Esophagus squamous epithelium (tissue), 5 donors: ENCODE measurements around the gene CCDC28B. TPM values are rescaled to one million over a fixed set of nuclear protein-coding genes. Genes with fewer than 3 reads are reported as not detected.

Experiments used
- DNase-seq: peaks from one replicate; lab custom pipeline; 2025; lab: John Stamatoyannopoulos, UW
- H3K27ac ChIP-seq, 4 donors: fragments of 200-600 bp; sonication (generic); one replicate each; pipeline ENCODE4 v1.5.1; 2016 to 2019; ENCODE audit warnings: mild to moderate bottlenecking in 1 of 4
- H3K27me3 ChIP-seq, 4 donors: fragments of 200-600 bp; sonication (generic); 1 replicate in 3 of 4; 2 replicates in 1 of 4; pipeline versions ENCODE4 v1.5.1 to v1.6.0; 2017 to 2021; ENCODE audit warnings: antibody characterized with exemption in 1 of 4
- H3K36me3 ChIP-seq, 3 donors: fragments of 200-600 bp; sonication (generic); one replicate each; pipeline ENCODE4 v1.5.1; 2016 to 2019
- H3K4me1 ChIP-seq, 3 donors: fragments of 200-600 bp; sonication (generic); one replicate each; pipeline ENCODE4 v1.5.1; 2017 to 2019
- H3K4me3 ChIP-seq, 4 donors: fragments of 200-600 bp; sonication (generic); 1 replicate in 3 of 4; 2 replicates in 1 of 4; pipeline ENCODE4 v1.5.1; 2016 to 2019; ENCODE audit warnings: mild to moderate bottlenecking in 2 of 4, moderate library complexity in 1 of 4
- H3K9me3 ChIP-seq, 3 donors: fragments of 200-600 bp; sonication (generic); one replicate each; pipeline ENCODE4 v1.5.1; 2016 to 2019
- CTCF ChIP-seq, 6 experiments: fragments of 450-650 bp in 4 of 6; fragments of 200-600 bp in 2 of 6; sonication (generic) in 2 of 6; IDR thresholded peaks; one replicate each; pipeline ENCODE4 v1.5.1; 2016 to 2019; ENCODE audit warnings: antibody characterized with exemption in 6 of 6, mild to moderate bottlenecking in 4 of 6, moderate library complexity in 4 of 6
- POLR2A ChIP-seq, 4 donors: fragments of 450-650 bp; IDR thresholded peaks; one replicate each; pipeline ENCODE4 v1.6.1; 2017; ENCODE audit warnings: antibody characterized with exemption in 4 of 4, mild to moderate bottlenecking in 4 of 4, moderate library complexity in 3 of 4
- WGBS, 2 donors: methylation state at CpG; one replicate each; pipeline ENCODE4 v1.1.5; 2018; 5-methylcytosine and 5-hydroxymethylcytosine counted together
- intact Hi-C: fragments of 100-400 bp; cut with DNase I; formaldehyde crosslinking; loops from one replicate; pipeline ENCODE4 v1.15.0; 2022
- total RNA-seq, 4 donors: library from RNA; depleted of rRNA; stranded (reverse); fragments of >200 nt; gene quantifications; one replicate each; pipeline ENCODE4 v1.1.0, GENCODE V29; 2016
- donor health status: DM: yes; HTN: yes; CAD: no.

Gene CCDC28B
- total RNA-seq, 4 donors from 2014 or later: 0.88 to 2.9 (median 1.6) TPM

GRCh38 chr1:32246888-32247273, 46.5 kb downstream of the CCDC28B start, which contains the start of gene FAM167B:
Gene FAM167B, plus strand, starts transcription at chr1:32247222. Its CDS starts 200 bp downstream, at chr1:32247422.
- no peak for DNase-seq
- H3K27ac ChIP-seq: peak within 1 kb of the TSS; percentile 5 to 83 (median 64)
- 20 to 34% methylated on average over 2 to 3 of the region's 3 CpGs for WGBS, 2 donors
- no peaks in the 10 kb centered on the region for H3K36me3 ChIP-seq
- H3K27me3 ChIP-seq: no peaks in the 10 kb centered on the region
- intact Hi-C loops: no loop called here
- TF ChIP-seq POLR2A (IDR thresholded peaks at IDR 0.05) (no peak), CTCF (IDR thresholded peaks at IDR 0.05) (no peak)
- H3K4me1 ChIP-seq: peaks cover 8 to 74% (median 39%) of the 10 kb centered on the region in 3 donors
- H3K9me3 ChIP-seq: no peaks in the 10 kb centered on the region
- H3K4me3 ChIP-seq: peak within 1 kb of the TSS in 1 of 4 donors; percentile 37

GRCh38 chr1:32247452-32247851, 47.1 kb downstream of the CCDC28B start:
- Histone ChIP-seq H3K4me3 (no peak overlapping the region), H3K27me3 (no peaks in the 10 kb centered on the region), H3K27ac (peak overlapping the region in 3 of 4 donors; percentile 47 to 83 (median 81)), H3K9me3 (no peaks in the 10 kb centered on the region), H3K36me3 (no peaks in the 10 kb centered on the region), H3K4me1 (peaks cover 6 to 69% (median 35%) of the 10 kb centered on the region in 3 donors)
- no peak for DNase-seq
- intact Hi-C loops: no loop called here
- WGBS, 2 donors: 60 to 93% methylated on average over 1 to 8 of the region's 12 CpGs
- TF ChIP-seq POLR2A (IDR thresholded peaks at IDR 0.05) (no peak), CTCF (IDR thresholded peaks at IDR 0.05) (no peak)

GRCh38 chr1:32247983-32248889, 47.8 kb downstream of the CCDC28B start:
- peak; percentile 28 for DNase-seq
- peak overlapping the region in 1 of 4 donors; percentile 37 for H3K4me3 ChIP-seq
- peaks cover 5 to 62% (median 32%) of the 10 kb centered on the region in 3 donors for H3K4me1 ChIP-seq
- intact Hi-C loops: no loop called here
- H3K27ac ChIP-seq: peak overlapping the region; percentile 5 to 83 (median 67)
- no peaks in the 10 kb centered on the region for H3K36me3 ChIP-seq
- H3K27me3 ChIP-seq: no peaks in the 10 kb centered on the region
- WGBS, 2 donors: 2 to 13% methylated on average over 14 to 19 of the region's 31 CpGs
- TF ChIP-seq CTCF (IDR thresholded peaks at IDR 0.05) (peak; percentile 73 to 89 (median 84)), POLR2A (IDR thresholded peaks at IDR 0.05) (no peak)
- H3K9me3 ChIP-seq: no peaks in the 10 kb centered on the region

- Histone ChIP-seq H3K4me1 (peaks cover 5 to 62% (median 32%) of the 10 kb centered on the region in 3 donors), H3K9me3 (no peaks in the 10 kb centered on the region), H3K27ac (peak overlapping the region; percentile 66 to 88 (median 74)), H3K4me3 (peak overlapping the region in 1 of 4 donors; percentile 28), H3K36me3 (no peaks in the 10 kb centered on the region), H3K27me3 (no peaks in the 10 kb centered on the region)
- intact Hi-C loops: no loop called here
- 47 to 54% methylated on average over 8 to 9 of the region's 9 CpGs for WGBS, 2 donors
- DNase-seq: peak; percentile 26
- TF ChIP-seq POLR2A (IDR thresholded peaks at IDR 0.05): peak in 1 of 4 donors; percentile 34
- TF ChIP-seq CTCF (IDR thresholded peaks at IDR 0.05): no peak
Observed at GRCh38 chr1:32249831-32250525, 49.6 kb downstream of the CCDC28B start.
